AG09319 (cell line): ENCODE measurements around the gene CACNA2D2.

Source experiments
- DNase-seq: peaks from one replicate; pipeline ENCODE4 v3.0.0-alpha.2; 2010; ENCODE audit warnings: low read depth; ENCODE audit errors: extremely low read depth
- CTCF ChIP-seq: IDR thresholded peaks from 2 replicates; pipeline ENCODE4 v1.5.1; 2011; ENCODE audit warnings: low read depth, mild to moderate bottlenecking, inconsistent platforms, low read length, moderate library complexity

The CACNA2D2 gene

GRCh38 chr3:50369012-50369670, 134.3 kb downstream of the CACNA2D2 start:
- TF ChIP-seq CTCF = no peak
- DNase-seq = no peak

DNA sequence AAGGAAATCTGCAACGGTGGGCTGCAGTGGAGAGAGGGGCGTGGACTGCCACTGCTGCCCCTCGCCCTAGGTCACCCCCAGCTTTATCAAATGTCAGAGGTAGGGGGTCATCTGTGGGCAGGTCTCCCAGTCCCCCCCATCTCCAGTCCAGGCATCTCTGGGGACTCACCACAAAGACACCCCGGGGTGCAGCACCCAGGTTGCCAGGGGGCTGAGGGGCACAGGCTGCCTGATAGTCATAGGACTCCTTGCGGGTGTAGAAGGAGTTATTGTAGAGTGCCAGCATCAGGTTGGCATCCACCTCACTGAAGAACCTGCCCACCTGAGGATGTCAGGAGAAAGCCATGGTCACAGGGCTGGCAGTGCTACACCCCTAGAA, 137.6 kb downstream of the CACNA2D2 start:
- no peak for TF ChIP-seq CTCF
- no peak for DNase-seq

DNA sequence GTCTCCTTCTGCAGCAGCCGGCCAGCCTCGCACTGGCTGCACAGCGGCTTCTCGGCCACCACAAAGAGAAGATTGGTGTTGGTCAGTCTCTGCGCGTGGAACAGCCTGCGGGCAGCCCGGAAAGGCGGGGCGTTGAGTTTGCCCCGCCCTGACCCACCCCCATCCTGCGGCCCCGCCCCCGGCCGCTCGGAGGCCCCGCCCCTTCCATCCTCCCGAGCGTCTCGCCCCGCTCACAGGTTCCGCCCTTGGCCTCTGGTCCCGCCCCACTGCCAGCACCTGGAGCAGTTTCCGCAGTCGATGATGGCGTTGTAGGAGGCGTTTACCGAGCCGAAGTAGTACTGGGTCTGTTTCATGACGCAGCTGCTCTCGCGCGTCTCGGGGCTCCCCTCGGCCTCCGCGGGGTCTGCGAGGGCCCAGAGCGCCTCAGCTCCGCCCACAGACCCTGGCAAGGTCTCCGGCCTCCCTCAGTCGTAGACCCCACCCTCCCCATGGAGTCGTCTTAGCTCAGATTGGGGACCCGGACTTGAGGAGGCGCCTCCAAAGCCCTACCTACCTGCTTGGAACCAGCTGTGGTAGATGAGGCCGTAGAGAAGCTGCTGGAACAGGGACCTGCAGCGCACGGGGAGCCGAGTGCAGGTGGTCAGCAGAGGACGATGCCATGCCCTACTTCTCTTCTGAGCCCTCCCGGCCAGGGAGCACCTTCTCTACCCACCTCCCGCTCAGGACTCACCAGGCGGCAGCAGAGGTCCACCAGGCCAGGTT, 138.2 kb downstream of the CACNA2D2 start:
- DNase-seq = no peak
- TF ChIP-seq CTCF = no peak

DNA sequence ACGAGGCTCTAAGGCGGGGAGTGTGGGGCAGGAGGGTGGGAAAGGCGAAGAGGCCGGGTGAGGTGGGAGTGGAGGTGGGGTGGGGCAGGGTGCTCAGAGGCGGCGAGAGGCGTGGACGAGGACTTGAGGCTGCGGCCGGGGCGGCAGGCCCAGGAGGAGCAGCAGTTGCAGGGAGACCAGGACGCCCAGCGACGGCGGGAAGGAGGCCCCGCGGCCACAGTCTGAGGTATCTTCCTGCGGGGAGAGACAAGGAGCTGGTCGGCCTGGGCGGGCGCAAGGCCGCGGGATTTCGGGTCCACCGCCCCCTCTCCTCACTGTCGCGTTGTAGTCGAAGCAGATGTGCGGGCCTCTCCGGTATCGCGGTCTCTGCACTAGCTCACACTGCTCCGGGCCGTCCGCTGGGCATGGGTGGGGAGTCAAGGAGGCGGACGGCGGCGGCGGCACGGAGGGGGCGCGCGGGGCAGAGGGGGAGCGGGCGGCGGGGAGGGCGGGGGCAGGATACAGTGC, 138.8 kb downstream of the CACNA2D2 start:
- DNase-seq = no peak
- no peak for TF ChIP-seq CTCF

DNA sequence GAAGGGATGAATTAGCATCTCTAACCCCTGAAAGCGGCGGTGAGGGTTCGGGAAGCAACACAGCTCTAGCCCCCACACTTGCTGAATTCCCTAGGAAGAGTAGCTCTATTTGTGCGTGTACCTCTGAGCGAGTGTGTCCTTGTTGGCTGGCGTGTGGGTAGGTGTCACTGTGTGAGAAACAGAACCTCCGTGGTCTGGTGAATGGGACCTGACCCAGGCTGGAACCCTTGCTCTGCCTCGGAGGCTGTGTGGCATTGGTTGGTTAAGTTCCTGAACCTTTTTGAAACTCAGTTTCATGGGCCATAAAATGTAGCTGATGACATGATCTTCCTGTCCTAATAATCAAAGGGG, 143.7 kb downstream of the CACNA2D2 start:
- no peak for TF ChIP-seq CTCF
- no peak for DNase-seq

- TF ChIP-seq CTCF = no peak
These were observed 144.3 kb downstream of the CACNA2D2 start, which contains the start of gene TMEM115 for GRCh38 chr3:50358911-50359759. TSS of gene TMEM115 (minus strand) at chr3:50359521. CDS start at chr3:50359063, 458 bp downstream.

More at GRCh38 chr3:50358911-50359759, 144.3 kb downstream of the CACNA2D2 start, which contains the start of gene TMEM115:
- DNase-seq = peak; percentile 96
